Measurements from ENCODE around the gene SKI. TPM values are rescaled to one million over a fixed set of nuclear protein-coding genes. Genes with fewer than 3 reads are reported as not detected.

The SKI gene
- total and polyA plus RNA-seq, 9 of the 15 experiments (the other 6 are each of a cell fraction or from before 2014, with no cell fraction given), result 0.10 to 60.5 (median 4.6) TPM

DNA sequence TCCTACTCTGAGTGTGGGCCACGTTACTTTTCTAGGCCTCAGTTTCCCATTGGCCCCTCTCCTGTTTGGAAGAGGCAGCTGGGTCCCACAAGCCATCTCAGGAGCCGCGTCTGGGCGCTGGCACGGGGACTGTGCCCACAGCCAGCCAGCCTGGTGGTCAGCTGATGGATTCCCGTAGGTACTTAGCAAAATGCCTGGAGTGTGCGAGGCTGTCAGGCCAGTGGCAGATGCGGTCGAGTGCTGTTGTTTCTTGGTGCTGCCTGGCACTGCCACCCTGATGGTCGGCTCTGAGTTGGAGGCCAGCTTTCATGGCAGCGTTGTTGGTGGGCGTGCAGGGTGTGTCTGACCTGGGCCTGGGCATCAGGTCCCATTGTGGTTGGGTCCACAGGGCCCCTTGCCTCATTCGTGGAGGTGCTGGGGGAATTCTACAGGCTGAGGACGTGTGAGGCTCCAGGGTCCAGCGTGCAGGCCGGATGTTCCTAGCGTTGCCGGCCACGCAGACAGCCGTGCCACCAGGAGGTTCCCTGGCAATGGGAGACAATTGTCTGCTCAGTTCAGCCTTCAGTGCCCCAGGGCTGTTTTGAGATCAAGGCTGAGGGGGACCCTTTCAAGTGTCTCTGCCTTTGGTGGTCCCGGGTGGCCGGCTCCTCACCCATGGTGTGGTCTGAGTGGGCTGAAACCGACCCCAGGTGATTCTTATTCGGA, 20.9 kb downstream of the SKI start:
- peaks cover 12% of the 10 kb centered on the region; the same call in 1 of the 3 replicates for H3K36me3 ChIP-seq (ENCODE audit: control insufficient read depth, insufficient read depth, low read length)
- H2AFZ ChIP-seq (ENCODE audit: low read depth, low read length), result no peak overlapping the region
- no peaks in the 10 kb centered on the region for H3K9me3 ChIP-seq (replicated peaks; ENCODE audit: control insufficient read depth, insufficient read depth, low read depth, low read length)
- H3K27ac ChIP-seq (ENCODE audit: extremely low read depth, low read depth, low read length), result no peak overlapping the region
- POLR2A ChIA-PET, result interaction anchor here (1.5 to 2.2 kb wide), 2 partner anchors 15 to 18 kb away, joined by 6 to 8 read pairs; no protein-coding TSS in a partner anchor
- ATAC-seq, result no peak
- 89% methylated on average over 20 of the region's 24 CpGs for WGBS (ENCODE audit: insufficient coverage, low coverage, missing lambda C conversion rate)
- DNase-seq (ENCODE audit: extremely low read depth in 1 of 4, low spot score in 3 of 4), result no peak
- CTCF ChIA-PET (ENCODE audit: low intra/inter-chr PET ratio), result no interaction called here
- BruUV-seq (replicated peaks), result no TSS peak
- peaks cover 94% of the 10 kb centered on the region for H3K79me2 ChIP-seq (ENCODE audit: control insufficient read depth, insufficient read depth, low read length)
- H3K4me1 ChIP-seq (replicated peaks in 1 of 2; ENCODE audit: control insufficient read depth in 2 of 2, insufficient read depth in 2 of 2, low read length in 2 of 2), result peaks cover 0 to 55% of the 10 kb centered on the region in 2 experiments; a peak in 2 of 5 replicates
- intact Hi-C loops (cut with micrococcal nuclease) (no loop called here), in situ Hi-C loops (cut with MboI) (loop anchor here (5.0 kb wide), 1 partner anchor 48 kb away; no protein-coding TSS in a partner anchor)
- H3K9me1 ChIP-seq (ENCODE audit: control insufficient read depth, insufficient read depth, low read length), result peaks cover 8% of the 10 kb centered on the region
- FAIRE-seq, result no peak
- H3K4me2 ChIP-seq (ENCODE audit: insufficient read depth, low read length), result no peak overlapping the region
- TF ChIP-seq ZBED1 (IDR thresholded peaks at IDR 0.05) (no peak), XRCC3 (IDR thresholded peaks at IDR 0.05) (no peak), SNAPC5 (CRISPR knock-in tag; IDR thresholded peaks at IDR 0.05) (no peak), EWSR1 (IDR thresholded peaks at IDR 0.05; ENCODE audit: borderline replicate concordance, low read depth, partially characterized antibody) (no peak), CREB3L1 (IDR thresholded peaks at IDR 0.05; ENCODE audit: borderline replicate concordance, low read depth) (no peak), HIVEP1 (CRISPR knock-in tag; IDR thresholded peaks at IDR 0.05) (no peak)
- TF ChIP-seq, protein P1, sequence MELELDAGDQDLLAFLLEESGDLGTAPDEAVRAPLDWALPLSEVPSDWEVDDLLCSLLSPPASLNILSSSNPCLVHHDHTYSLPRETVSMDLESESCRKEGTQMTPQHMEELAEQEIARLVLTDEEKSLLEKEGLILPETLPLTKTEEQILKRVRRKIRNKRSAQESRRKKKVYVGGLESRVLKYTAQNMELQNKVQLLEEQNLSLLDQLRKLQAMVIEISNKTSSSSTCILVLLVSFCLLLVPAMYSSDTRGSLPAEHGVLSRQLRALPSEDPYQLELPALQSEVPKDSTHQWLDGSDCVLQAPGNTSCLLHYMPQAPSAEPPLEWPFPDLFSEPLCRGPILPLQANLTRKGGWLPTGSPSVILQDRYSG (tag; conservative IDR thresholded peaks at IDR 0.05; ENCODE audit: low read depth), result no peak
- peak overlapping the region in 1 of 2 experiments; percentile 82; a peak in 2 of 4 replicates for H3K9ac ChIP-seq (ENCODE audit: insufficient read depth in 1 of 2, low read depth in 2 of 2, low read length in 2 of 2)
- H4K20me1 ChIP-seq (replicated peaks; ENCODE audit: control insufficient read depth, insufficient read depth, low read length), result peaks cover 22% of the 10 kb centered on the region
- H3K27me3 ChIP-seq (ENCODE audit: control insufficient read depth in 2 of 2, insufficient read depth in 2 of 2, low read length in 2 of 2), result no peaks in the 10 kb centered on the region
- no peak overlapping the region for H3K4me3 ChIP-seq

All from K562 (cell line).